Glomerular visceral epithelial cell (primary cell): ENCODE results near the gene PAPSS2.

Experiments
- DNase-seq: peaks from one replicate; pipeline ENCODE4 v3.0.0-alpha.2; 2016; ENCODE audit errors: extremely low spot score

The PAPSS2 gene

GRCh38 chr10:87790185-87790584, 130.5 kb downstream of the PAPSS2 start:
- DNase-seq: no peak

- DNase-seq: no peak
Observed at GRCh38 chr10:87794285-87794684, 134.6 kb downstream of the PAPSS2 start.
